H9 (cell line): ENCODE data around the gene EPN1. TPM values are rescaled to one million over a fixed set of nuclear protein-coding genes. Genes with fewer than 3 reads are reported as not detected.

Experiments
- DNase-seq: peaks from one replicate; pipeline ENCODE4 v3.0.0-alpha.2; 2017
- H2AFZ ChIP-seq: one replicate; pipeline ENCODE4 v1.6.1; 2013; ENCODE audit warnings: mild to moderate bottlenecking, low read length, control low read depth, moderate library complexity
- H2AK5ac ChIP-seq: 2 replicates; pipeline ENCODE4 v1.6.1; 2013; ENCODE audit warnings: low read length, control low read depth, mixed read lengths; ENCODE audit not compliant: insufficient read length
- H2BK120ac ChIP-seq: one replicate; pipeline ENCODE4 v1.6.1; 2013; ENCODE audit warnings: low read depth, mild to moderate bottlenecking, low read length, control low read depth, inconsistent platforms; ENCODE audit not compliant: poor library complexity, severe bottlenecking
- H2BK12ac ChIP-seq: 2 replicates; pipeline ENCODE4 v1.6.1; 2013; ENCODE audit warnings: low read length, control low read depth, mixed read lengths, low read depth; ENCODE audit not compliant: insufficient read length
- H2BK15ac ChIP-seq: 2 replicates; pipeline ENCODE4 v1.6.1; 2013; ENCODE audit warnings: low read depth, low read length, control low read depth
- H2BK20ac ChIP-seq: one replicate; pipeline ENCODE4 v1.6.1; 2013; ENCODE audit warnings: low read depth, mild to moderate bottlenecking, low read length, control low read depth, inconsistent platforms; ENCODE audit not compliant: poor library complexity, severe bottlenecking
- H2BK5ac ChIP-seq: 2 replicates; pipeline ENCODE4 v1.6.1; 2013; ENCODE audit warnings: low read length, control low read depth, mixed read lengths; ENCODE audit not compliant: insufficient read length
- H3K14ac ChIP-seq: 2 replicates; pipeline ENCODE4 v1.6.1; 2013; ENCODE audit warnings: low read length, control low read depth; ENCODE audit not compliant: insufficient read depth
- H3K18ac ChIP-seq: 2 replicates; pipeline ENCODE4 v1.6.1; 2013; ENCODE audit warnings: low read depth, mild to moderate bottlenecking, mixed read lengths, low read length, control low read depth; ENCODE audit not compliant: insufficient read length
- H3K23ac ChIP-seq: 2 replicates; pipeline ENCODE4 v1.6.1; 2013; ENCODE audit warnings: low read length, control low read depth, mixed read lengths, low read depth; ENCODE audit not compliant: insufficient read length
- H3K23me2 ChIP-seq: 2 replicates; pipeline ENCODE4 v1.6.1; 2013; ENCODE audit warnings: low read depth, mild to moderate bottlenecking, mixed read lengths, low read length, control low read depth; ENCODE audit not compliant: insufficient read length, poor library complexity, severe bottlenecking
- H3K27ac ChIP-seq: 2 replicates; pipeline ENCODE4 v1.5.1; 2013; ENCODE audit warnings: low read length, control low read depth, mixed read lengths, low read depth; ENCODE audit not compliant: insufficient read length
- H3K27me3 ChIP-seq: 2 replicates; pipeline ENCODE4 v1.6.1; 2013; ENCODE audit warnings: low read length, control low read depth, inconsistent platforms; ENCODE audit not compliant: insufficient read depth
- H3K4ac ChIP-seq: 2 replicates; pipeline ENCODE4 v1.6.1; 2013; ENCODE audit warnings: low read depth, mild to moderate bottlenecking, control low read depth, inconsistent platforms, low read length, moderate library complexity
- H3K4me1 ChIP-seq: 2 replicates; pipeline ENCODE4 v1.6.1; 2013; ENCODE audit warnings: low read length, control low read depth, inconsistent platforms; ENCODE audit not compliant: insufficient read depth
- H3K4me2 ChIP-seq: 2 replicates; pipeline ENCODE4 v1.6.1; 2013; ENCODE audit warnings: low read length, control low read depth, mixed read lengths; ENCODE audit not compliant: insufficient read length, insufficient read depth
- H3K56ac ChIP-seq: 2 replicates; pipeline ENCODE4 v1.6.1; 2013; ENCODE audit warnings: low read depth, mild to moderate bottlenecking, mixed read lengths, low read length, control low read depth; ENCODE audit not compliant: insufficient read length
- H3K79me1 ChIP-seq: 2 replicates; pipeline ENCODE4 v1.6.1; 2013; ENCODE audit warnings: low read depth, mild to moderate bottlenecking, moderate library complexity, low read length, control low read depth, inconsistent platforms; ENCODE audit not compliant: insufficient read depth, poor library complexity, severe bottlenecking
- H3K79me2 ChIP-seq: 2 replicates; pipeline ENCODE4 v1.6.1; 2013; ENCODE audit warnings: low read length, control low read depth, inconsistent platforms; ENCODE audit not compliant: insufficient read depth
- H3K9ac ChIP-seq: 2 replicates; pipeline ENCODE4 v1.6.1; 2013; ENCODE audit warnings: low read length, control low read depth, mixed read lengths; ENCODE audit not compliant: insufficient read length; ENCODE audit errors: extremely low read depth
- H3K9me3 ChIP-seq: one replicate; pipeline ENCODE4 v1.6.1; 2013; ENCODE audit warnings: low read depth, low read length, inconsistent platforms; ENCODE audit not compliant: control insufficient read depth
- H3T11ph ChIP-seq: one replicate; pipeline ENCODE4 v1.6.1; 2013; ENCODE audit warnings: mild to moderate bottlenecking, low read length, control low read depth, inconsistent platforms
- H4K20me1 ChIP-seq: one replicate; pipeline ENCODE4 v1.6.1; 2013; ENCODE audit not compliant: control insufficient read depth, insufficient read length, insufficient read depth
- H4K5ac ChIP-seq: 2 replicates; pipeline ENCODE4 v1.6.1; 2013; ENCODE audit warnings: low read depth, mild to moderate bottlenecking, mixed read lengths, low read length, control low read depth; ENCODE audit not compliant: insufficient read length
- H4K8ac ChIP-seq: replicated peaks from 2 replicates; pipeline ENCODE4 v1.6.1; 2013; ENCODE audit warnings: low read length, control low read depth, mixed read lengths, low read depth; ENCODE audit not compliant: insufficient read length
- H4K91ac ChIP-seq: 2 replicates; pipeline ENCODE4 v1.6.1; 2013; ENCODE audit warnings: low read depth, mild to moderate bottlenecking, moderate library complexity, mixed read lengths, low read length, control low read depth; ENCODE audit not compliant: insufficient read length
- H3K27ac Mint-ChIP-seq, 3 experiments: 2 replicates in 2 of 3; 3 replicates in 1 of 3; pipeline ENCODE4 v1.8.0; 2020 to 2021; ENCODE audit warnings: mixed read lengths in 3 of 3, mild to moderate bottlenecking in 1 of 3, moderate library complexity in 1 of 3
- H3K27me3 Mint-ChIP-seq: 2 replicates; pipeline ENCODE4 v1.8.0; 2021; ENCODE audit warnings: low read depth, mild to moderate bottlenecking, moderate library complexity, mixed read lengths
- H3K36me3 Mint-ChIP-seq, 3 experiments: 2 replicates in 2 of 3; 3 replicates in 1 of 3; pipeline ENCODE4 v1.8.0; 2020 to 2021; ENCODE audit warnings: low read depth in 3 of 3, mixed read lengths in 3 of 3; ENCODE audit not compliant: insufficient read depth in 1 of 3
- H3K4me1 Mint-ChIP-seq, 2 experiments: 2 replicates each; pipeline ENCODE4 v1.8.0; 2020; ENCODE audit warnings: mixed read lengths in 2 of 2
- H3K4me3 Mint-ChIP-seq, 2 experiments: 2 replicates in 1 of 2; 3 replicates in 1 of 2; pipeline ENCODE4 v1.8.0; 2020 to 2021; ENCODE audit warnings: mild to moderate bottlenecking in 2 of 2, mixed read lengths in 2 of 2, moderate library complexity in 1 of 2
- H3K9me3 Mint-ChIP-seq, 2 experiments: 2 replicates in 1 of 2; 3 replicates in 1 of 2; pipeline ENCODE4 v1.8.0; 2020; ENCODE audit warnings: mild to moderate bottlenecking in 2 of 2, mixed read lengths in 2 of 2, moderate library complexity in 1 of 2
- WGBS: extraction: QIAGEN DNeasy Blood & Tissue Kit; methylation state at CpG from one replicate; pipeline ENCODE4 v1.1.7; 2013; ENCODE audit warnings: missing lambda C conversion rate, low lambda C conversion rate, mixed read lengths; ENCODE audit not compliant: insufficient read length; ENCODE audit errors: extremely low coverage; 5-methylcytosine and 5-hydroxymethylcytosine counted together
- total RNA-seq: library from RNA; stranded (reverse); gene quantifications from 2 replicates; pipeline ENCODE4 v1.2.1, GENCODE V29; 2021
- TF ChIP-seq, protein P1 (sequence below): fragments of 200-600 bp; sonication (generic); conservative IDR thresholded peaks from 3 replicates; pipeline ENCODE4 v1.8.0; 2021; ENCODE audit warnings: antibody characterized with exemption, mild to moderate bottlenecking

Gene EPN1
- total RNA-seq, 1 experiment from 2014 or later, result 159 TPM

GRCh38 chr19:55643003-55643886 is 31.8 kb upstream of the EPN1 start, which contains the start of gene ZNF581:
TSS of gene ZNF581 (plus strand) at chr19:55643649. CDS start at chr19:55644572, 923 bp downstream.
- Histone ChIP-seq H3K27ac (no peak within 1 kb of the TSS), H3K9me3 (no peaks in the 10 kb centered on the region), H2BK5ac (no peak within 1 kb of the TSS), H4K91ac (no peak within 1 kb of the TSS), H4K20me1 (no peaks in the 10 kb centered on the region), H3K18ac (peak within 1 kb of the TSS; percentile 39), H3K27me3 (no peaks in the 10 kb centered on the region), H3K4me2 (peak within 1 kb of the TSS; percentile 73), H2BK12ac (no peak within 1 kb of the TSS), H3K79me2 (peaks cover 7% of the 10 kb centered on the region; the same call in 1 of the 2 replicates), H2BK20ac (no peak within 1 kb of the TSS), H2BK120ac (no peak within 1 kb of the TSS), H3K14ac (no peak within 1 kb of the TSS; the same call in none of the 2 replicates), H3K4me1 (no peaks in the 10 kb centered on the region), H2BK15ac (no peak within 1 kb of the TSS), H4K8ac (no peak within 1 kb of the TSS), H3K4ac (no peak within 1 kb of the TSS), H2AK5ac (no peak within 1 kb of the TSS), H4K5ac (no peak within 1 kb of the TSS), H3K23ac (no peak within 1 kb of the TSS), H3K56ac (no peak within 1 kb of the TSS), H2AFZ (no peak within 1 kb of the TSS), H3K9ac (peak within 1 kb of the TSS; percentile 70), H3T11ph (no peak within 1 kb of the TSS), H3K79me1 (peaks cover 3% of the 10 kb centered on the region), H3K23me2 (peaks cover 35% of the 10 kb centered on the region)
- H3K27me3 Mint-ChIP-seq, result peaks cover 3% of the 10 kb centered on the region; the same call in 1 of the 2 replicates
- H3K4me1 Mint-ChIP-seq, result peaks cover 24 to 40% of the 10 kb centered on the region in 2 experiments
- peak within 1 kb of the TSS; percentile 97 for H3K4me3 Mint-ChIP-seq
- TF ChIP-seq, protein P1, sequence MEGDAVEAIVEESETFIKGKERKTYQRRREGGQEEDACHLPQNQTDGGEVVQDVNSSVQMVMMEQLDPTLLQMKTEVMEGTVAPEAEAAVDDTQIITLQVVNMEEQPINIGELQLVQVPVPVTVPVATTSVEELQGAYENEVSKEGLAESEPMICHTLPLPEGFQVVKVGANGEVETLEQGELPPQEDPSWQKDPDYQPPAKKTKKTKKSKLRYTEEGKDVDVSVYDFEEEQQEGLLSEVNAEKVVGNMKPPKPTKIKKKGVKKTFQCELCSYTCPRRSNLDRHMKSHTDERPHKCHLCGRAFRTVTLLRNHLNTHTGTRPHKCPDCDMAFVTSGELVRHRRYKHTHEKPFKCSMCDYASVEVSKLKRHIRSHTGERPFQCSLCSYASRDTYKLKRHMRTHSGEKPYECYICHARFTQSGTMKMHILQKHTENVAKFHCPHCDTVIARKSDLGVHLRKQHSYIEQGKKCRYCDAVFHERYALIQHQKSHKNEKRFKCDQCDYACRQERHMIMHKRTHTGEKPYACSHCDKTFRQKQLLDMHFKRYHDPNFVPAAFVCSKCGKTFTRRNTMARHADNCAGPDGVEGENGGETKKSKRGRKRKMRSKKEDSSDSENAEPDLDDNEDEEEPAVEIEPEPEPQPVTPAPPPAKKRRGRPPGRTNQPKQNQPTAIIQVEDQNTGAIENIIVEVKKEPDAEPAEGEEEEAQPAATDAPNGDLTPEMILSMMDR, result no peak
- no CpG with 5 or more reads among the region's 56 CpGs for WGBS
- H3K36me3 Mint-ChIP-seq, result peaks cover 20 to 39% (median 30%) of the 10 kb centered on the region in 3 experiments
- H3K27ac Mint-ChIP-seq, result peak within 1 kb of the TSS; percentile 86 to 98 (median 96)
- DNase-seq, result peak; percentile 71
- H3K9me3 Mint-ChIP-seq, result peaks cover 0 to 4% of the 10 kb centered on the region in 2 experiments; a peak in 2 of 5 replicates
